GM12878 (cell line): Measurements from ENCODE around the gene HENMT1. TPM values are rescaled to one million over a fixed set of nuclear protein-coding genes. Genes with fewer than 3 reads are reported as not detected.

ENCODE experiments used
- ATAC-seq: fragments of 200-7000 bp; cut with Tn5 transposase; 3 replicates; pipeline ENCODE4 v1.9.1; 2020; ENCODE audit warnings: mild to moderate bottlenecking, moderate library complexity
- BruUV-seq: library from RNA; stranded (reverse); fragments of 400-500 nt; replicated peaks from 2 replicates; lab custom pipeline; 2021; lab: Mats Ljungman, UMichigan
- CTCF ChIA-PET: fragments of 300-600 bp; sonication (Branson Sonifier 250); formaldehyde crosslinking; extraction: SDS; loops from one replicate; lab custom pipeline; 2021; ENCODE audit warnings: inconsistent platforms; lab: Yijun Ruan, JAX
- POLR2A ChIA-PET: fragments of 350-600 bp; formaldehyde crosslinking; extraction: SDS; loops from one replicate; lab custom pipeline; 2021; ENCODE audit warnings: inconsistent platforms; lab: Charles Lee
- RAD21 ChIA-PET: fragments of 300-600 bp; sonication (Branson Sonifier 250); formaldehyde crosslinking; loops from one replicate; lab custom pipeline; 2023; ENCODE audit warnings: antibody characterized with exemption; ENCODE audit not compliant: unreplicated experiment; lab: Charles Lee
- SMC1A ChIA-PET: fragments of 300-600 bp; sonication (Branson Sonifier 250); formaldehyde crosslinking; loops from one replicate; lab custom pipeline; 2023; ENCODE audit not compliant: unreplicated experiment, uncharacterized antibody; lab: Charles Lee
- DNase-seq: peaks from one replicate; pipeline ENCODE4 v3.0.0-alpha.2; 2011; ENCODE audit warnings: low read depth, low spot score
- FAIRE-seq: peaks from 3 replicates; lab custom pipeline; 2011; peaks lifted over from hg19 to GRCh38; lab: Jason Lieb, UNC
- H2AFZ ChIP-seq: 2 replicates; pipeline ENCODE4 v1.6.0; 2011; ENCODE audit warnings: low read depth, low read length, control low read depth; ENCODE audit not compliant: control insufficient read depth
- H3K27ac ChIP-seq: 2 replicates; pipeline ENCODE4 v1.5.1; 2011; ENCODE audit warnings: control low read depth; ENCODE audit not compliant: control insufficient read depth, insufficient read depth
- H3K27me3 ChIP-seq, 2 experiments: replicated peaks in 1 of 2; 2 replicates each; pipeline versions ENCODE4 v1.6.0 to v1.6.1; 2011; ENCODE audit warnings: low read length in 1 of 2; ENCODE audit not compliant: control insufficient read depth in 2 of 2, insufficient read depth in 2 of 2
- H3K36me3 ChIP-seq, 2 experiments: 2 replicates each; pipeline ENCODE4 v1.5.1; 2011; ENCODE audit warnings: low read length in 1 of 2; ENCODE audit not compliant: control insufficient read depth in 2 of 2, insufficient read depth in 2 of 2
- H3K4me1 ChIP-seq: 2 replicates; pipeline ENCODE4 v1.6.1; 2011; ENCODE audit warnings: mild to moderate bottlenecking, low read length, moderate library complexity, mixed read lengths; ENCODE audit not compliant: control insufficient read depth, insufficient read depth
- H3K4me2 ChIP-seq: 2 replicates; pipeline ENCODE4 v1.6.0; 2011; ENCODE audit warnings: control low read depth; ENCODE audit not compliant: control insufficient read depth, insufficient read depth
- H3K4me3 ChIP-seq: fragments of 200-600 bp; sonication (generic); 2 replicates; pipeline ENCODE4 v1.5.1; 2016
- H3K79me2 ChIP-seq: 2 replicates; pipeline ENCODE4 v1.6.0; 2011; ENCODE audit warnings: low read length; ENCODE audit not compliant: control insufficient read depth, insufficient read depth
- H3K9ac ChIP-seq: 2 replicates; pipeline ENCODE4 v1.8.0; 2011; ENCODE audit warnings: low read length, control low read depth, mixed read lengths; ENCODE audit not compliant: control insufficient read depth, insufficient read depth
- H3K9me3 ChIP-seq: replicated peaks from 3 replicates; pipeline ENCODE4 v1.5.1; 2011; ENCODE audit warnings: mild to moderate bottlenecking, low read length; ENCODE audit not compliant: control insufficient read depth, insufficient read depth
- H4K20me1 ChIP-seq: 2 replicates; pipeline ENCODE4 v1.6.0; 2011; ENCODE audit not compliant: control insufficient read depth, insufficient read depth
- BCL11A ChIP-seq: IDR thresholded peaks from 2 replicates; pipeline ENCODE4 v1.6.1; 2011; ENCODE audit warnings: low read depth, low read length
- EGR1 ChIP-seq, 2 experiments: IDR thresholded peaks; 1 replicate in 1 of 2; 2 replicates in 1 of 2; pipeline ENCODE4 v1.6.1; 2011 to 2012; ENCODE audit warnings: low read depth in 2 of 2, low read length in 2 of 2, borderline replicate concordance in 1 of 2, mild to moderate bottlenecking in 1 of 2, moderate library complexity in 1 of 2
- KDM1A ChIP-seq: fragments of 200-600 bp; sonication (generic); IDR thresholded peaks from 2 replicates; pipeline ENCODE4 v1.6.1; 2016; ENCODE audit warnings: borderline replicate concordance
- MEF2A ChIP-seq: IDR thresholded peaks from 2 replicates; pipeline ENCODE4 v1.6.1; 2011; ENCODE audit warnings: low read depth, mild to moderate bottlenecking, low read length, moderate library complexity; ENCODE audit not compliant: insufficient read depth
- NRF1 ChIP-seq: conservative IDR thresholded peaks from 2 replicates; pipeline ENCODE4 v1.6.1; 2011; ENCODE audit warnings: mild to moderate bottlenecking, low read depth, low read length, improper control_type of control experiment
- PML ChIP-seq: IDR thresholded peaks from 2 replicates; pipeline ENCODE4 v1.6.1; 2012; ENCODE audit warnings: low read length, inconsistent platforms
- RBBP5 ChIP-seq: fragments of 200-600 bp; sonication (generic); conservative IDR thresholded peaks from 2 replicates; pipeline ENCODE4 v1.6.1; 2016
- RFX5 ChIP-seq: IDR thresholded peaks from 2 replicates; pipeline ENCODE4 v1.6.1; 2011; ENCODE audit warnings: low read depth, low read length, improper control_type of control experiment
- SIN3A ChIP-seq: IDR thresholded peaks from 2 replicates; pipeline ENCODE4 v1.6.1; 2012; ENCODE audit warnings: low read depth, low read length, improper control_type of control experiment
- STAT3 ChIP-seq: IDR thresholded peaks from 2 replicates; pipeline ENCODE4 v1.6.1; 2011; ENCODE audit warnings: low read depth, low read length, improper control_type of control experiment
- ZNF24 ChIP-seq: fragments of 450-650 bp; IDR thresholded peaks from 2 replicates; pipeline ENCODE4 v1.6.1; 2017; ENCODE audit warnings: antibody characterized with exemption, mild to moderate bottlenecking
- ZZZ3 ChIP-seq: IDR thresholded peaks from 2 replicates; pipeline ENCODE4 v1.6.1; 2011; ENCODE audit warnings: low read depth; ENCODE audit not compliant: control insufficient read depth, insufficient read length
- WGBS: methylation state at CpG from one replicate; pipeline ENCODE4 v1.1.6; 2016; ENCODE audit warnings: low lambda C conversion rate; ENCODE audit not compliant: insufficient replicate concordance, insufficient coverage; ENCODE audit errors: missing lambda C conversion rate; 5-methylcytosine and 5-hydroxymethylcytosine counted together
- in situ Hi-C: fragments of 300-500 bp; cut with MboI; formaldehyde crosslinking; loops from 9 replicates; pipeline ENCODE4 v1.14.3; 2018; ENCODE audit warnings: mixed read lengths
- intact Hi-C: fragments of 100-400 bp; cut with micrococcal nuclease; formaldehyde crosslinking; loops from one replicate; pipeline ENCODE4 v1.14.2; 2022; ENCODE audit not compliant: unreplicated experiment
- polyA plus RNA-seq, 11 experiments: library from polyadenylated mRNA; depleted of rRNA in 4 of 11; unstranded in 6 of 11; stranded (reverse) in 5 of 11; fragments of >200 nt; fragmentation: Nextera tagmentation in 4 of 11; fragmentation: Illumina TruSeq in 1 of 11; extraction: Ambion mirVana in 4 of 11; extraction: Trizol in 1 of 11; gene quantifications; 1 replicate in 1 of 11; 2 replicates in 10 of 11; pipeline versions ENCODE4 v1.2.1 to v1.2.3, GENCODE V29; 2011 to 2016; ENCODE audit warnings: inconsistent platforms in 2 of 11, missing spikeins in 2 of 11, low read depth in 1 of 11
- total RNA-seq, 4 experiments: library from RNA; depleted of rRNA in 3 of 4; stranded (reverse); fragments of >200 nt in 3 of 4; fragmentation: Illumina TruSeq in 1 of 4; extraction: Trizol in 1 of 4; gene quantifications; 2 replicates each; pipeline versions ENCODE4 v1.2.1 to v1.2.3, GENCODE V29; 2013 to 2021
- TF ChIP-seq, protein P1 (sequence below): IDR thresholded peaks from 2 replicates; pipeline ENCODE4 v1.6.1; 2012; ENCODE audit warnings: low read length, inconsistent platforms
- TF ChIP-seq, protein P2 (sequence below): fragments of 450-650 bp; formaldehyde crosslinking; IDR thresholded peaks from 2 replicates; pipeline ENCODE4 v1.4.0; 2022; ENCODE audit warnings: mild to moderate bottlenecking, moderate library complexity
- TF ChIP-seq, protein P3 (sequence below): fragments of 450-650 bp; IDR thresholded peaks from 2 replicates; pipeline ENCODE4 v1.6.1; 2016; ENCODE audit warnings: mild to moderate bottlenecking
- TF ChIP-seq, protein P4 (sequence below): IDR thresholded peaks from 2 replicates; pipeline ENCODE4 v1.6.1; 2012; ENCODE audit warnings: low read depth, low read length, improper control_type of control experiment
- TF ChIP-seq, protein P5 (sequence below): fragments of 150-350 bp; IDR thresholded peaks from 2 replicates; pipeline ENCODE4 v1.6.1; 2014; ENCODE audit warnings: mild to moderate bottlenecking, low read depth, low read length

HENMT1 gene
- total and polyA plus RNA-seq, 10 of the 15 experiments (the other 5 are each of a cell fraction or from before 2014, with no cell fraction given) = 4.4 to 15.6 (median 10.4) TPM

DNA sequence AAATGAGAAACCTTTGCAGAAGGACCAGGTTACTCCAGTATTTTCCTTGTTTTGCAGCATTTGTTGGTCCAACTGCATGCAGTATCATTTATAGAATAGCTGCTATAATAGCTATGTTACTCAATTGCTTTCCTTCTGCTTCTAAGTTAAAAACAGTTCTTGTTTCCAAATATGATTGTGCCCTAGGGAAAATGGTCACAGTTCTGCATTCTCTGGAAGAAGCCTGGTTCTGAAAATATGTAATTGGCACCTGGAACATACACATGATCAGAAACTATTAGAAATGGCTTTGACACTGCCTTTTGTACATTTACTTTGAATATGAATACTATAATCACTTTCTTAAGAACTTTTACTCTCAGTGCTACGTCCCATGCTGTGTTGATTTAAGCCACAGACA, 33.6 kb downstream of the HENMT1 start:
- ChIA-PET RAD21 (no interaction called here), SMC1A (no interaction called here), POLR2A (no interaction called here), CTCF (interaction anchor here (2.6 to 3.6 kb wide), 2 partner anchors 17 to 66 kb away, joined by 9 to 11 read pairs; no protein-coding TSS in a partner anchor)
- Histone ChIP-seq H3K9me3 (no peaks in the 10 kb centered on the region), H4K20me1 (no peaks in the 10 kb centered on the region), H3K4me2 (no peak overlapping the region), H3K27ac (no peak overlapping the region), H3K79me2 (no peaks in the 10 kb centered on the region), H3K4me1 (no peaks in the 10 kb centered on the region), H3K9ac (no peak overlapping the region), H3K36me3 (no peaks in the 10 kb centered on the region; a peak in 1 of 4 replicates), H3K4me3 (no peak overlapping the region), H3K27me3 (no peaks in the 10 kb centered on the region), H2AFZ (no peak overlapping the region)
- DNase-seq (no peak), FAIRE-seq (no peak), ATAC-seq (no peak)
- intact Hi-C loops = no loop called here
- BruUV-seq = no TSS peak
- in situ Hi-C loops = no loop called here
- WGBS = 62% methylated on average over 1 of the region's 1 CpG
- TF ChIP-seq, protein P1, sequence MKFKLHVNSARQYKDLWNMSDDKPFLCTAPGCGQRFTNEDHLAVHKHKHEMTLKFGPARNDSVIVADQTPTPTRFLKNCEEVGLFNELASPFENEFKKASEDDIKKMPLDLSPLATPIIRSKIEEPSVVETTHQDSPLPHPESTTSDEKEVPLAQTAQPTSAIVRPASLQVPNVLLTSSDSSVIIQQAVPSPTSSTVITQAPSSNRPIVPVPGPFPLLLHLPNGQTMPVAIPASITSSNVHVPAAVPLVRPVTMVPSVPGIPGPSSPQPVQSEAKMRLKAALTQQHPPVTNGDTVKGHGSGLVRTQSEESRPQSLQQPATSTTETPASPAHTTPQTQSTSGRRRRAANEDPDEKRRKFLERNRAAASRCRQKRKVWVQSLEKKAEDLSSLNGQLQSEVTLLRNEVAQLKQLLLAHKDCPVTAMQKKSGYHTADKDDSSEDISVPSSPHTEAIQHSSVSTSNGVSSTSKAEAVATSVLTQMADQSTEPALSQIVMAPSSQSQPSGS = no peak
- TF ChIP-seq KDM1A = no peak
- TF ChIP-seq, protein P2, sequence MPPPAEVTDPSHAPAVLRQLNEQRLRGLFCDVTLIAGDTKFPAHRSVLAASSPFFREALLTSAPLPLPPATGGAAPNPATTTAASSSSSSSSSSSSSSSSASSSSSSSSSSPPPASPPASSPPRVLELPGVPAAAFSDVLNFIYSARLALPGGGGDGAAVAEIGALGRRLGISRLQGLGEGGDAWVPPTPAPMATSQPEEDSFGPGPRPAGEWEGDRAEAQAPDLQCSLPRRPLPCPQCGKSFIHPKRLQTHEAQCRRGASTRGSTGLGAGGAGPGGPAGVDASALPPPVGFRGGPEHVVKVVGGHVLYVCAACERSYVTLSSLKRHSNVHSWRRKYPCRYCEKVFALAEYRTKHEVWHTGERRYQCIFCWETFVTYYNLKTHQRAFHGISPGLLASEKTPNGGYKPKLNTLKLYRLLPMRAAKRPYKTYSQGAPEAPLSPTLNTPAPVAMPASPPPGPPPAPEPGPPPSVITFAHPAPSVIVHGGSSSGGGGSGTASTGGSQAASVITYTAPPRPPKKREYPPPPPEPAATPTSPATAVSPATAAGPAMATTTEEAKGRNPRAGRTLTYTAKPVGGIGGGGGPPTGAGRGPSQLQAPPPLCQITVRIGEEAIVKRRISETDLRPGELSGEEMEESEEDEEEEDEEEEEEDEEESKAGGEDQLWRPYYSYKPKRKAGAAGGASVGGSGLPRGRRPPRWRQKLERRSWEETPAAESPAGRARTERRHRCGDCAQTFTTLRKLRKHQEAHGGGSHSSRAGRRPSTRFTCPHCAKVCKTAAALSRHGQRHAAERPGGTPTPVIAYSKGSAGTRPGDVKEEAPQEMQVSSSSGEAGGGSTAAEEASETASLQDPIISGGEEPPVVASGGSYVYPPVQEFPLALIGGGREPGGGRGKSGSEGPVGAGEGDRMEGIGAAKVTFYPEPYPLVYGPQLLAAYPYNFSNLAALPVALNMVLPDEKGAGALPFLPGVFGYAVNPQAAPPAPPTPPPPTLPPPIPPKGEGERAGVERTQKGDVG = no peak
- TF ChIP-seq ZNF24 = no peak
- TF ChIP-seq PML = no peak
- TF ChIP-seq RBBP5 = no peak
- TF ChIP-seq NRF1 = no peak
- no peak for TF ChIP-seq SIN3A
- TF ChIP-seq MEF2A = no peak
- no peak for TF ChIP-seq STAT3
- TF ChIP-seq, protein P3, sequence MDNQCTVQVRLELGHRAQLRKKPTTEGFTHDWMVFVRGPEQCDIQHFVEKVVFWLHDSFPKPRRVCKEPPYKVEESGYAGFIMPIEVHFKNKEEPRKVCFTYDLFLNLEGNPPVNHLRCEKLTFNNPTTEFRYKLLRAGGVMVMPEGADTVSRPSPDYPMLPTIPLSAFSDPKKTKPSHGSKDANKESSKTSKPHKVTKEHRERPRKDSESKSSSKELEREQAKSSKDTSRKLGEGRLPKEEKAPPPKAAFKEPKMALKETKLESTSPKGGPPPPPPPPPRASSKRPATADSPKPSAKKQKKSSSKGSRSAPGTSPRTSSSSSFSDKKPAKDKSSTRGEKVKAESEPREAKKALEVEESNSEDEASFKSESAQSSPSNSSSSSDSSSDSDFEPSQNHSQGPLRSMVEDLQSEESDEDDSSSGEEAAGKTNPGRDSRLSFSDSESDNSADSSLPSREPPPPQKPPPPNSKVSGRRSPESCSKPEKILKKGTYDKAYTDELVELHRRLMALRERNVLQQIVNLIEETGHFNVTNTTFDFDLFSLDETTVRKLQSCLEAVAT = no peak
- no peak for TF ChIP-seq BCL11A
- TF ChIP-seq EGR1 (IDR thresholded peaks at IDR 0.05; ENCODE audit: borderline replicate concordance in 1 of 2, low read depth in 2 of 2, low read length in 2 of 2) = no peak
- TF ChIP-seq RFX5 = no peak
- TF ChIP-seq ZZZ3 = no peak
- TF ChIP-seq, protein P4, sequence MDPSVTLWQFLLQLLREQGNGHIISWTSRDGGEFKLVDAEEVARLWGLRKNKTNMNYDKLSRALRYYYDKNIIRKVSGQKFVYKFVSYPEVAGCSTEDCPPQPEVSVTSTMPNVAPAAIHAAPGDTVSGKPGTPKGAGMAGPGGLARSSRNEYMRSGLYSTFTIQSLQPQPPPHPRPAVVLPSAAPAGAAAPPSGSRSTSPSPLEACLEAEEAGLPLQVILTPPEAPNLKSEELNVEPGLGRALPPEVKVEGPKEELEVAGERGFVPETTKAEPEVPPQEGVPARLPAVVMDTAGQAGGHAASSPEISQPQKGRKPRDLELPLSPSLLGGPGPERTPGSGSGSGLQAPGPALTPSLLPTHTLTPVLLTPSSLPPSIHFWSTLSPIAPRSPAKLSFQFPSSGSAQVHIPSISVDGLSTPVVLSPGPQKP = no peak
- TF ChIP-seq, protein P5, sequence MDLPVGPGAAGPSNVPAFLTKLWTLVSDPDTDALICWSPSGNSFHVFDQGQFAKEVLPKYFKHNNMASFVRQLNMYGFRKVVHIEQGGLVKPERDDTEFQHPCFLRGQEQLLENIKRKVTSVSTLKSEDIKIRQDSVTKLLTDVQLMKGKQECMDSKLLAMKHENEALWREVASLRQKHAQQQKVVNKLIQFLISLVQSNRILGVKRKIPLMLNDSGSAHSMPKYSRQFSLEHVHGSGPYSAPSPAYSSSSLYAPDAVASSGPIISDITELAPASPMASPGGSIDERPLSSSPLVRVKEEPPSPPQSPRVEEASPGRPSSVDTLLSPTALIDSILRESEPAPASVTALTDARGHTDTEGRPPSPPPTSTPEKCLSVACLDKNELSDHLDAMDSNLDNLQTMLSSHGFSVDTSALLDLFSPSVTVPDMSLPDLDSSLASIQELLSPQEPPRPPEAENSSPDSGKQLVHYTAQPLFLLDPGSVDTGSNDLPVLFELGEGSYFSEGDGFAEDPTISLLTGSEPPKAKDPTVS = no peak
